Gastrocnemius medialis (tissue), 4 donors: ENCODE results near the gene ADPRH. TPM values are rescaled to one million over a fixed set of nuclear protein-coding genes. Genes with fewer than 3 reads are reported as not detected.
A peak's percentile ranks its signal among the peaks of the same experiment; 100 is the strongest.
"Not testable (repeated sequence)": the region's sequence is repeated elsewhere in the genome, so short reads cannot be mapped to it uniquely, and the experiment has no call there.

Experiments used
- ATAC-seq, 2 donors: fragments of 150-250 bp; one replicate each; pipeline ENCODE4 v1.9.1; 2016
- DNase-seq, 2 donors: peaks; one replicate each; pipeline ENCODE4 v3.0.0-alpha.2; 2019
- H3K27ac ChIP-seq, 4 donors: fragments of 200-600 bp; sonication (generic); 1 replicate in 1 of 4; 2 replicates in 3 of 4; pipeline ENCODE4 v1.5.1; 2016 to 2018; ENCODE audit warnings: mild to moderate bottlenecking in 2 of 4, moderate library complexity in 1 of 4
- H3K27me3 ChIP-seq, 3 donors: fragments of 200-600 bp; sonication (generic) in 2 of 3; 1 replicate in 1 of 3; 2 replicates in 2 of 3; pipeline versions ENCODE4 v1.5.1 to v1.6.0; 2016 to 2019; ENCODE audit warnings: mild to moderate bottlenecking in 1 of 3, moderate library complexity in 1 of 3
- H3K36me3 ChIP-seq, 2 donors: fragments of 200-600 bp; sonication (generic) in 1 of 2; one replicate each; pipeline ENCODE4 v1.5.1; 2017 to 2018
- H3K4me1 ChIP-seq, 2 donors: fragments of 200-600 bp; sonication (generic) in 1 of 2; one replicate each; pipeline ENCODE4 v1.5.1; 2016 to 2017; ENCODE audit warnings: mild to moderate bottlenecking in 2 of 2
- H3K4me3 ChIP-seq, 4 donors: fragments of 200-600 bp; sonication (generic) in 3 of 4; 1 replicate in 1 of 4; 2 replicates in 3 of 4; pipeline ENCODE4 v1.5.1; 2016 to 2019; ENCODE audit warnings: mild to moderate bottlenecking in 2 of 4
- H3K9me3 ChIP-seq, 3 donors: fragments of 200-600 bp; sonication (generic) in 2 of 3; 1 replicate in 1 of 3; 2 replicates in 2 of 3; pipeline ENCODE4 v1.5.1; 2016 to 2019
- POLR2A ChIP-seq, 2 donors: fragments of 450-650 bp; IDR thresholded peaks; one replicate each; pipeline ENCODE4 v1.6.1; 2017; ENCODE audit warnings: antibody characterized with exemption in 2 of 2, mild to moderate bottlenecking in 2 of 2, moderate library complexity in 2 of 2
- in situ Hi-C, 4 donors: fragments of 200-750 bp; cut with MboI; loops; one replicate each; pipeline versions ENCODE4 v1.15.0 to v1.8.0; 2017; ENCODE audit warnings: low sequenced_read_pairs in 4 of 4
- intact Hi-C: fragments of 100-400 bp; cut with DNase I; formaldehyde crosslinking; loops from one replicate; pipeline ENCODE4 v1.15.1; 2023; ENCODE audit warnings: low total_unique reads
- total RNA-seq, 4 donors: library from RNA; depleted of rRNA; stranded (reverse); fragments of >200 nt; gene quantifications; one replicate each; pipeline versions ENCODE4 v1.1.0 to v1.2.3, GENCODE V29; 2016
- TF ChIP-seq, protein P1 (sequence below), 5 experiments: fragments of 450-650 bp in 3 of 5; fragments of 200-600 bp in 2 of 5; sonication (generic) in 2 of 5; IDR thresholded peaks in 4 of 5; conservative IDR thresholded peaks in 1 of 5; 1 replicate in 4 of 5; 2 replicates in 1 of 5; pipeline ENCODE4 v1.5.1; 2016 to 2019; ENCODE audit warnings: antibody characterized with exemption in 5 of 5, mild to moderate bottlenecking in 3 of 5, moderate library complexity in 3 of 5

ADPRH gene
- total RNA-seq, 4 donors from 2014 or later, result 8.2 to 15.3 (median 10.3) TPM

- no peaks in the 10 kb centered on the region for H3K27me3 ChIP-seq
- H3K4me1 ChIP-seq, result no peaks in the 10 kb centered on the region
- in situ Hi-C loops, result no loop called here
- TF ChIP-seq POLR2A (IDR thresholded peaks at IDR 0.05), result no peak
- TF ChIP-seq, protein P1, sequence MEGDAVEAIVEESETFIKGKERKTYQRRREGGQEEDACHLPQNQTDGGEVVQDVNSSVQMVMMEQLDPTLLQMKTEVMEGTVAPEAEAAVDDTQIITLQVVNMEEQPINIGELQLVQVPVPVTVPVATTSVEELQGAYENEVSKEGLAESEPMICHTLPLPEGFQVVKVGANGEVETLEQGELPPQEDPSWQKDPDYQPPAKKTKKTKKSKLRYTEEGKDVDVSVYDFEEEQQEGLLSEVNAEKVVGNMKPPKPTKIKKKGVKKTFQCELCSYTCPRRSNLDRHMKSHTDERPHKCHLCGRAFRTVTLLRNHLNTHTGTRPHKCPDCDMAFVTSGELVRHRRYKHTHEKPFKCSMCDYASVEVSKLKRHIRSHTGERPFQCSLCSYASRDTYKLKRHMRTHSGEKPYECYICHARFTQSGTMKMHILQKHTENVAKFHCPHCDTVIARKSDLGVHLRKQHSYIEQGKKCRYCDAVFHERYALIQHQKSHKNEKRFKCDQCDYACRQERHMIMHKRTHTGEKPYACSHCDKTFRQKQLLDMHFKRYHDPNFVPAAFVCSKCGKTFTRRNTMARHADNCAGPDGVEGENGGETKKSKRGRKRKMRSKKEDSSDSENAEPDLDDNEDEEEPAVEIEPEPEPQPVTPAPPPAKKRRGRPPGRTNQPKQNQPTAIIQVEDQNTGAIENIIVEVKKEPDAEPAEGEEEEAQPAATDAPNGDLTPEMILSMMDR (IDR thresholded peaks at IDR 0.05 in 4 of 5, conservative IDR thresholded peaks at IDR 0.05 in 1 of 5), result no peak
- H3K36me3 ChIP-seq, result no peaks in the 10 kb centered on the region
- intact Hi-C loops, result no loop called here
- no peak for ATAC-seq
- H3K27ac ChIP-seq, result no peak overlapping the region
- no peak for DNase-seq
- H3K4me3 ChIP-seq, result no peak overlapping the region
- no peaks in the 10 kb centered on the region for H3K9me3 ChIP-seq
Observed at GRCh38 chr3:119543147-119543546, 36.1 kb upstream of the ADPRH start.

DNA sequence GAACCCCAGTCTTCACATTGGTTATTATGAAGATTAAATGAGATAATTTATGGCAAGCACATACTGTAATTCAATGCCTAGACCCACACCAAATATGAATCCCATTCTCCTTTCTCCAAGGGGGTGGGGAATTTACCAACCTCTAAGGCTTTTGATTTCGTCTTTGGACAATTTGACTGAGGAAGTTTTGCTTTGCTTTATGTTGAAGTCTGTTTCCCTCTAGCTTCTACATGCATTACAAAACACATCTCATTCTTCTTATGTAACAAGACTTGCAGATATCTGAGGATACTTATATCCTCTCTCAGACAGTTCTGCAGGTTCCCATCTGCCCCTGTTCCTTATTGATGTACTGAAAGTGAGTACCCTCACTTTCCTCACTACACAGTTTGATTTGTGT lies 32.1 kb upstream of the ADPRH start:
- Histone ChIP-seq H3K9me3 (no peaks in the 10 kb centered on the region), H3K4me3 (no peak overlapping the region), H3K27me3 (no peaks in the 10 kb centered on the region), H3K27ac (no peak overlapping the region), H3K4me1 (no peaks in the 10 kb centered on the region), H3K36me3 (no peaks in the 10 kb centered on the region)
- in situ Hi-C loops (no loop called here), intact Hi-C loops (no loop called here)
- TF ChIP-seq POLR2A (IDR thresholded peaks at IDR 0.05), result no peak
- TF ChIP-seq, protein P1 (IDR thresholded peaks at IDR 0.05 in 4 of 5, conservative IDR thresholded peaks at IDR 0.05 in 1 of 5), result no peak
- DNase-seq (no peak), ATAC-seq (no peak)

GRCh38 chr3:119548341-119548740 lies 31.0 kb upstream of the ADPRH start:
- Histone ChIP-seq H3K27ac (no peak overlapping the region), H3K36me3 (no peaks in the 10 kb centered on the region), H3K27me3 (no peaks in the 10 kb centered on the region), H3K9me3 (no peaks in the 10 kb centered on the region), H3K4me3 (no peak overlapping the region), H3K4me1 (no peaks in the 10 kb centered on the region)
- DNase-seq (no peak), ATAC-seq (no peak)
- in situ Hi-C loops (no loop called here), intact Hi-C loops (no loop called here)
- TF ChIP-seq, protein P1 (IDR thresholded peaks at IDR 0.05 in 4 of 5, conservative IDR thresholded peaks at IDR 0.05 in 1 of 5), result no peak
- TF ChIP-seq POLR2A (IDR thresholded peaks at IDR 0.05), result no peak

DNA sequence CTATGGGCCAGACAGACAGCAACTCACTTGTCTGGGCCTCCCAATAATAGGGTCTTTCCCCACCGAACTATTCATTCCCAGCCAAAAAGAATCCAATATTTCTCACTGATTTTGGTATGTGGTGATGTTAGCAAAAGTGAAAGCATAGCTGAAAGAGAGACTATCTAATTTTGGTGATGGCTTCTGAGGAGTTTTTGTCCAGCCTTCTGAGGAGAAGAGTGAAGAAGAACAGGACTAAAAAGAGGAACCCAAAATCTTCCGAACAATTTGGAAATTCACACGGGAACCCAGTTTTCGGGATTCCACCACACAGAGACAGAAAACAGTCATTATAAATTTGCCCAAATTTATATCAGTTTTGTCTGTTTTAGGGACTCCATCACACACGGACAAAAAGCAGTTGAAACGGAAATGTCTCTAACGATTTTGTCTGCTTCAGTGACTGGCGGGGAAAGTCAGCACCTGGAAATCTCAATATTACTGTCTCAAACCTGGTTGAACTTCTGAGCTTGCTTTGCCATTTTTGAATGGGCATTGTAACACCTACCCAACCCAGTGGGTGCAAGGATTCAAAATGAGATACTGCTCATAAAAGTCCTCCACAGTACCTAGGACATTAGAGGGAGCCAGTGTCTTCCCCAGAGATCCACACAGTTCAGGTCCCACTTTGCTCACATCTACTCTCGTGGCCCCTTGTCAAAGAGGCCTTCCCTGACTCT lies 28.9 kb upstream of the ADPRH start:
- Histone ChIP-seq H3K36me3 (no peaks in the 10 kb centered on the region), H3K27me3 (no peaks in the 10 kb centered on the region), H3K4me1 (no peaks in the 10 kb centered on the region), H3K9me3 (no peaks in the 10 kb centered on the region), H3K27ac (no peak overlapping the region), H3K4me3 (no peak overlapping the region)
- peak in 1 of 2 donors; percentile 27 for ATAC-seq
- no peak for DNase-seq
- TF ChIP-seq, protein P1 (IDR thresholded peaks at IDR 0.05 in 4 of 5, conservative IDR thresholded peaks at IDR 0.05 in 1 of 5), result no peak
- TF ChIP-seq POLR2A (IDR thresholded peaks at IDR 0.05), result no peak
- intact Hi-C loops (no loop called here), in situ Hi-C loops (no loop called here)

DNA sequence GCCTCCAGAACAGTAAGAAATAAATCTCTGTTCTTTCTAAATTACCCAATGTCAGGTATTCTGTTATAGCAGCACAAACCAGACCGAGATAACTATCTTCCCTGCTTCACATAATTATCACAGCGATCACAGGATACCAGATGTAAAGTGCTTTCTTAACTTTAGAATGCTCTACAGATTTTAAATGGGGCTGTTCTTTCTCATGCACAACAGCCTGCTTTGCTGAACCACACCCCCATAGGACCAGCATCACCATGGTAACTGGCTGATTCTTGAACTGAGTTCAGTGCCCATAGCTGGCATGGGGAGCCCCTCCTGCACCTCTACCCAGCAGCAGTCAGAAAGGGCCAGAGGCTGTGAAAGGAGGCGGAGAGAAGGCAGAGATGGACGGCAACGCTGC lies 27.7 kb upstream of the ADPRH start:
- in situ Hi-C loops, result no loop called here

GRCh38 chr3:119552928-119553327 lies 26.4 kb upstream of the ADPRH start:
- H3K4me1 ChIP-seq, H3K4me3 ChIP-seq, in situ Hi-C loops, DNase-seq, ATAC-seq, H3K27me3 ChIP-seq, H3K27ac ChIP-seq, H3K9me3 ChIP-seq, H3K36me3 ChIP-seq, intact Hi-C loops: not testable (repeated sequence)

More for the DNA sequence above, 27.7 kb upstream of the ADPRH start:
- Histone ChIP-seq H3K27me3 (no peaks in the 10 kb centered on the region), H3K4me3 (no peak overlapping the region), H3K9me3 (no peaks in the 10 kb centered on the region), H3K4me1 (no peaks in the 10 kb centered on the region), H3K27ac (no peak overlapping the region), H3K36me3 (no peaks in the 10 kb centered on the region)
- intact Hi-C loops, result no loop called here
- ATAC-seq, result no peak
- DNase-seq, result no peak
- TF ChIP-seq, protein P1 (IDR thresholded peaks at IDR 0.05 in 4 of 5, conservative IDR thresholded peaks at IDR 0.05 in 1 of 5), result no peak
- TF ChIP-seq POLR2A (IDR thresholded peaks at IDR 0.05), result no peak
